Measurements from ENCODE around the gene SLC39A11.

Gene SLC39A11

GRCh38 chr17:72870367-72870985 lies 222.0 kb downstream of the SLC39A11 start:
- no peak for DNase-seq (ENCODE audit: low read depth)

GRCh38 chr17:72869630-72870029 lies 222.9 kb downstream of the SLC39A11 start:
- no peak for DNase-seq (ENCODE audit: low read depth)

- no peak for DNase-seq (ENCODE audit: low read depth)
Measured at GRCh38 chr17:72865954-72866353, 226.5 kb downstream of the SLC39A11 start.

GRCh38 chr17:72863526-72864211 lies 228.8 kb downstream of the SLC39A11 start:
- DNase-seq (ENCODE audit: low read depth): no peak

GRCh38 chr17:72862276-72862999 lies 230.1 kb downstream of the SLC39A11 start:
- no peak for DNase-seq (ENCODE audit: low read depth)

- DNase-seq (ENCODE audit: low read depth): no peak
Measured at GRCh38 chr17:72861811-72862210, 230.7 kb downstream of the SLC39A11 start.

GRCh38 chr17:72860778-72861177 lies 231.7 kb downstream of the SLC39A11 start:
- no peak for DNase-seq (ENCODE audit: low read depth)

GRCh38 chr17:72858826-72859495 lies 233.5 kb downstream of the SLC39A11 start:
- DNase-seq (ENCODE audit: low read depth): no peak

- DNase-seq (ENCODE audit: low read depth): no peak
Measured at GRCh38 chr17:72853440-72854415, 238.8 kb downstream of the SLC39A11 start.

- DNase-seq (ENCODE audit: low read depth): no peak
Measured at GRCh38 chr17:72852277-72852938, 240.1 kb downstream of the SLC39A11 start.

GRCh38 chr17:72850410-72851118 lies 241.9 kb downstream of the SLC39A11 start:
- no peak for DNase-seq (ENCODE audit: low read depth)

GRCh38 chr17:72846399-72846798 lies 246.1 kb downstream of the SLC39A11 start:
- no peak for DNase-seq (ENCODE audit: low read depth)

GRCh38 chr17:72843591-72843990 lies 248.9 kb downstream of the SLC39A11 start:
- DNase-seq (ENCODE audit: low read depth): no peak

- no peak for DNase-seq (ENCODE audit: low read depth)
Measured at GRCh38 chr17:72840019-72840418, 252.5 kb downstream of the SLC39A11 start.

- DNase-seq (ENCODE audit: low read depth): no peak
Measured at GRCh38 chr17:72839131-72839725, 253.3 kb downstream of the SLC39A11 start.

- DNase-seq (ENCODE audit: low read depth): no peak
Measured at GRCh38 chr17:72838581-72838980, 253.9 kb downstream of the SLC39A11 start.

GRCh38 chr17:72838068-72838467 lies 254.4 kb downstream of the SLC39A11 start:
- DNase-seq (ENCODE audit: low read depth): no peak

GRCh38 chr17:72837335-72837734 lies 255.2 kb downstream of the SLC39A11 start:
- DNase-seq (ENCODE audit: low read depth): no peak

GRCh38 chr17:72833128-72833765 lies 259.2 kb downstream of the SLC39A11 start:
- no peak for DNase-seq (ENCODE audit: low read depth)
